H1 (cell line): ENCODE measurements around the gene IRF7. TPM values are rescaled to one million over a fixed set of nuclear protein-coding genes. Genes with fewer than 3 reads are reported as not detected.

ENCODE experiments used
- CTCF ChIA-PET: fragments of 300-600 bp; sonication (Branson Sonifier 250); formaldehyde crosslinking; loops from one replicate; lab custom pipeline; 2021; ENCODE audit not compliant: partially characterized antibody; lab: Charles Lee
- POLR2A ChIA-PET: fragments of 300-600 bp; sonication (Branson Sonifier 250); formaldehyde crosslinking; loops from one replicate; lab custom pipeline; 2021; ENCODE audit warnings: inconsistent platforms; ENCODE audit not compliant: partially characterized antibody; lab: Charles Lee
- DNase-seq, 2 experiments: peaks; one replicate each; pipeline versions ENCODE4 v3.0.0 to v3.0.0-alpha.2; 2010 to 2022; ENCODE audit warnings: low spot score in 2 of 2, low read depth in 1 of 2, mixed read lengths in 1 of 2
- FAIRE-seq: peaks from 2 replicates; lab custom pipeline; 2011; peaks lifted over from hg19 to GRCh38; lab: Jason Lieb, UNC
- H2AFZ ChIP-seq: 2 replicates; pipeline ENCODE4 v1.8.1; 2012; ENCODE audit warnings: low read length, inconsistent platforms
- H2AK5ac ChIP-seq: 2 replicates; pipeline ENCODE4 v1.6.1; 2013; ENCODE audit warnings: low read depth, low read length
- H2BK120ac ChIP-seq: replicated peaks from 2 replicates; pipeline ENCODE3; 2013; ENCODE audit warnings: low read depth, low read length, inconsistent platforms
- H2BK12ac ChIP-seq: 2 replicates; pipeline ENCODE4 v1.6.1; 2013; ENCODE audit warnings: low read depth, low read length
- H2BK15ac ChIP-seq: 2 replicates; pipeline ENCODE4 v1.6.1; 2013; ENCODE audit warnings: low read length
- H2BK20ac ChIP-seq: 2 replicates; pipeline ENCODE4 v1.6.1; 2013; ENCODE audit warnings: low read length
- H2BK5ac ChIP-seq: 2 replicates; pipeline ENCODE4 v1.6.1; 2013; ENCODE audit warnings: low read depth, low read length
- H3K14ac ChIP-seq: 2 replicates; pipeline ENCODE4 v1.6.1; 2013; ENCODE audit warnings: inconsistent platforms; ENCODE audit not compliant: insufficient read length
- H3K18ac ChIP-seq: 2 replicates; pipeline ENCODE4 v1.6.1; 2013; ENCODE audit warnings: low read length; ENCODE audit errors: extremely low read depth
- H3K23ac ChIP-seq: 2 replicates; pipeline ENCODE4 v1.6.1; 2013; ENCODE audit warnings: inconsistent platforms; ENCODE audit not compliant: insufficient read length
- H3K23me2 ChIP-seq: 2 replicates; pipeline ENCODE4 v1.6.1; 2013; ENCODE audit warnings: low read depth, low read length
- H3K27ac ChIP-seq: 2 replicates; pipeline ENCODE4 v1.6.1; 2011; ENCODE audit warnings: low read depth, low read length, inconsistent platforms
- H3K27me3 ChIP-seq, 4 experiments: replicated peaks in 1 of 4; 1 replicate in 1 of 4; 2 replicates in 3 of 4; pipeline versions ENCODE4 v1.6.1 to v1.8.1; 2011 to 2013; ENCODE audit warnings: low read length in 3 of 4, mild to moderate bottlenecking in 3 of 4, inconsistent platforms in 2 of 4, mixed read lengths in 2 of 4, moderate library complexity in 1 of 4; ENCODE audit not compliant: control insufficient read depth in 3 of 4, insufficient read depth in 3 of 4; ENCODE audit errors: extremely low read depth in 1 of 4
- H3K36me3 ChIP-seq, 4 experiments: 2 replicates each; pipeline versions ENCODE4 v1.6.1 to v1.8.1; 2011 to 2013; ENCODE audit warnings: mild to moderate bottlenecking in 4 of 4, low read length in 3 of 4, moderate library complexity in 2 of 4, control low read depth in 1 of 4, inconsistent platforms in 1 of 4; ENCODE audit not compliant: insufficient read depth in 4 of 4, control insufficient read depth in 2 of 4
- H3K4ac ChIP-seq: replicated peaks from 2 replicates; pipeline ENCODE3; 2013; ENCODE audit warnings: low read length, low read depth, mixed read lengths, inconsistent platforms; ENCODE audit not compliant: insufficient read length
- H3K4me1 ChIP-seq, 4 experiments: replicated peaks in 1 of 4; 1 replicate in 1 of 4; 2 replicates in 3 of 4; pipeline versions ENCODE4 v1.6.1 to v1.8.1; 2011 to 2013; ENCODE audit warnings: low read length in 3 of 4, inconsistent platforms in 2 of 4, mixed read lengths in 1 of 4; ENCODE audit not compliant: insufficient read depth in 4 of 4, control insufficient read depth in 3 of 4
- H3K4me2 ChIP-seq, 2 experiments: 2 replicates each; pipeline versions ENCODE4 v1.6.1 to v1.8.1; 2011 to 2013; ENCODE audit warnings: low read depth in 2 of 2, low read length in 2 of 2, control low read depth in 1 of 2, inconsistent platforms in 1 of 2, mild to moderate bottlenecking in 1 of 2; ENCODE audit not compliant: insufficient read depth in 1 of 2
- H3K4me3 ChIP-seq, 4 experiments: fragments of 200-600, 300-600 bp in 1 of 4; sonication (generic), shearing (Covaris generic), sonication (Bioruptor Twin) in 1 of 4; 2 replicates each; pipeline versions ENCODE4 v1.5.1 to v1.8.1; 2011 to 2016; ENCODE audit warnings: low read length in 4 of 4, low read depth in 3 of 4, control low read depth in 2 of 4, inconsistent platforms in 2 of 4, mild to moderate bottlenecking in 2 of 4, mixed read lengths in 1 of 4, moderate library complexity in 1 of 4; ENCODE audit not compliant: insufficient read depth in 2 of 4; ENCODE audit errors: extremely low read depth in 1 of 4
- H3K56ac ChIP-seq: replicated peaks from 2 replicates; pipeline ENCODE3; 2013; ENCODE audit warnings: low read depth, mild to moderate bottlenecking, mixed read lengths, low read length, inconsistent platforms; ENCODE audit not compliant: insufficient read length
- H3K79me1 ChIP-seq: 2 replicates; pipeline ENCODE4 v1.6.1; 2013; ENCODE audit warnings: low read depth, low read length, control low read depth
- H3K79me2 ChIP-seq, 2 experiments: 2 replicates each; pipeline versions ENCODE4 v1.6.1 to v1.8.1; 2012 to 2013; ENCODE audit warnings: low read length in 2 of 2, mild to moderate bottlenecking in 2 of 2, inconsistent platforms in 1 of 2; ENCODE audit not compliant: insufficient read depth in 2 of 2, control insufficient read depth in 1 of 2
- H3K9ac ChIP-seq, 4 experiments: replicated peaks in 1 of 4; 1 replicate in 1 of 4; 2 replicates in 3 of 4; pipeline versions ENCODE4 v1.6.1 to v1.8.1; 2011 to 2013; ENCODE audit warnings: low read depth in 3 of 4, low read length in 3 of 4, control low read depth in 2 of 4, mild to moderate bottlenecking in 2 of 4, moderate library complexity in 2 of 4, inconsistent platforms in 1 of 4; ENCODE audit errors: extremely low read depth in 1 of 4
- H3K9me3 ChIP-seq, 2 experiments: 2 replicates each; pipeline versions ENCODE4 v1.6.1 to v1.8.1; 2012 to 2013; ENCODE audit warnings: mild to moderate bottlenecking in 2 of 2, moderate library complexity in 2 of 2, control low read depth in 1 of 2, inconsistent platforms in 1 of 2, low read depth in 1 of 2, low read length in 1 of 2, mixed read lengths in 1 of 2; ENCODE audit not compliant: insufficient read depth in 2 of 2
- H4K20me1 ChIP-seq, 2 experiments: replicated peaks in 1 of 2; 2 replicates each; pipeline versions ENCODE3 to v1.8.1; 2011 to 2013; ENCODE audit warnings: inconsistent platforms in 2 of 2, low read length in 2 of 2, mild to moderate bottlenecking in 1 of 2; ENCODE audit not compliant: insufficient read depth in 2 of 2, control insufficient read depth in 1 of 2
- H4K5ac ChIP-seq: 2 replicates; pipeline ENCODE4 v1.6.1; 2013; ENCODE audit warnings: low read length, low read depth, mixed read lengths, inconsistent platforms; ENCODE audit not compliant: insufficient read length
- H4K8ac ChIP-seq: 2 replicates; pipeline ENCODE4 v1.8.0; 2013; ENCODE audit warnings: mild to moderate bottlenecking, moderate library complexity, low read length, inconsistent platforms; ENCODE audit not compliant: insufficient read depth; ENCODE audit errors: extremely low read depth
- H4K91ac ChIP-seq: replicated peaks from 2 replicates; pipeline ENCODE3; 2013; ENCODE audit warnings: low read length, mixed read lengths, inconsistent platforms; ENCODE audit not compliant: insufficient read length
- CBX8 ChIP-seq: fragments of 300-800, 300-1000 bp; sonication (generic); IDR thresholded peaks from 2 replicates; pipeline ENCODE4 v1.7.1; 2016; ENCODE audit warnings: low read depth, low read length, borderline replicate concordance
- EGR1 ChIP-seq: IDR thresholded peaks from 2 replicates; pipeline ENCODE4 v1.6.1; 2011; ENCODE audit warnings: low read depth, low read length, borderline replicate concordance
- JUND ChIP-seq: IDR thresholded peaks from 2 replicates; pipeline ENCODE4 v1.6.1; 2011; ENCODE audit warnings: mild to moderate bottlenecking, improper control_type of control experiment, low read length
- RNF2 ChIP-seq: fragments of 200-900, 300-1000 bp; sonication (generic); IDR thresholded peaks from 2 replicates; pipeline ENCODE4 v1.7.1; 2016; ENCODE audit warnings: borderline replicate concordance, low read depth, mild to moderate bottlenecking, antibody characterized with exemption, low read length; ENCODE audit not compliant: poor library complexity, severe bottlenecking; ENCODE audit errors: missing control alignments
- SUZ12 ChIP-seq: fragments of 200-600 bp; sonication (generic); IDR thresholded peaks from 2 replicates; pipeline ENCODE4 v1.6.1; 2012; ENCODE audit warnings: mild to moderate bottlenecking, inconsistent platforms, low read length, moderate library complexity, mixed read lengths
- WGBS, 2 experiments: shearing (Covaris generic) in 1 of 2; methylation state at CpG; one replicate each; pipeline versions ENCODE4 v1.1.6 to v1.1.7; 2013 to 2015; ENCODE audit warnings: low lambda C conversion rate in 2 of 2, mixed read lengths in 2 of 2, inconsistent platforms in 1 of 2, low coverage in 1 of 2, missing lambda C conversion rate in 1 of 2; ENCODE audit not compliant: insufficient replicate concordance in 2 of 2, insufficient coverage in 1 of 2, insufficient read length in 1 of 2; ENCODE audit errors: extremely low coverage in 1 of 2, missing lambda C conversion rate in 1 of 2; 5-methylcytosine and 5-hydroxymethylcytosine counted together
- polyA plus RNA-seq, 7 experiments: library from polyadenylated mRNA; depleted of rRNA in 3 of 7; stranded (reverse) in 5 of 7; unstranded in 2 of 7; fragments of >200 nt in 5 of 7; fragments of 200-250 nt in 2 of 7; gene quantifications; 1 replicate in 5 of 7; 2 replicates in 1 of 7; 4 replicates in 1 of 7; pipeline versions ENCODE4 v1.2.1 to v1.2.3, GENCODE V29; 2011 to 2013; ENCODE audit warnings: missing spikeins in 2 of 7, mixed read lengths in 2 of 7
- total RNA-seq: library from RNA; stranded (reverse); fragmentation: NEBNext Ultra II Directional; extraction: Animal tissue kit (Norgen Biotek cat#: 25700); gene quantifications from 2 replicates; pipeline ENCODE4 v1.2.1, GENCODE V29; 2021

Gene IRF7
- total and polyA plus RNA-seq, 2 of the 8 experiments (the other 6 are each of a cell fraction or from before 2014, with no cell fraction given): 9.1 to 9.6 TPM

DNA sequence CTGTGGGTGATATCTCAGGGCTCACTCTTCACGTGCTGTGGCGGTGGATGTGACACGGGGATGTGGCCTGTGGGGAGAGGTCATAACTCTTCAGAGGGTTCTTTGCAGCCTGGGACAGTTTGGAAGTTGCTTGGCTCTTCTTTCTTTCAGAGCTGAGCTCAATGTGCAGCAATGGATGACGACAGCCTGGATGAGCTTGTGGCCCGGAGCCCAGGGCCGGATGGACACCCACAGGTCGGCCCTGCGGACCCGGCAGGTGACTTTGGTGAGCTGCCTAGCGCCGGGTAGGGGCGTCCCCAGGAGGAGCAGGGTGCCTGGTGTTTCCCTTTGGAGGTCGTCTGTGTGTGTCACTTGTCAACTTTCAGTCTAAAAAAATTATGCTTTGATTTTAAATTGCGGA, 34.4 kb downstream of the IRF7 start:
- 96% methylated on average over 14 of the region's 14 CpGs; no CpG with 5 or more reads in 1 of the 2 experiments for WGBS, 2 experiments
- H3K4me1 ChIP-seq: peaks cover 4 to 11% (median 5%) of the 10 kb centered on the region in 4 experiments; a peak in 6 of 7 replicates
- peaks cover 7% of the 10 kb centered on the region for H3K23me2 ChIP-seq
- H3K18ac ChIP-seq: no peak overlapping the region
- no peak overlapping the region for H3K56ac ChIP-seq
- no peak overlapping the region for H2BK12ac ChIP-seq
- H4K8ac ChIP-seq: peak overlapping the region; percentile 60; the same call in 1 of the 2 replicates
- no peak for FAIRE-seq
- peaks cover 38 to 64% of the 10 kb centered on the region in 2 experiments for H3K79me2 ChIP-seq
- CTCF ChIA-PET: interaction anchor here (1.1 to 1.6 kb wide), 3 partner anchors 15 to 116 kb away, joined by 3 to 5 read pairs (median 5); no protein-coding TSS in a partner anchor
- peaks cover 47 to 51% of the 10 kb centered on the region in 2 experiments for H4K20me1 ChIP-seq
- H2BK20ac ChIP-seq: no peak overlapping the region
- no peak overlapping the region for H3K9ac ChIP-seq
- H2BK5ac ChIP-seq: no peak overlapping the region
- no peak overlapping the region for H3K27ac ChIP-seq
- no peak overlapping the region for H4K91ac ChIP-seq
- POLR2A ChIA-PET: interaction anchor here (0.6 to 0.7 kb wide), 2 partner anchors 15 to 170 kb away, joined by 3 read pairs; no protein-coding TSS in a partner anchor
- no peak overlapping the region for H2BK15ac ChIP-seq
- no peak overlapping the region for H2AFZ ChIP-seq
- no peaks in the 10 kb centered on the region for H3K27me3 ChIP-seq
- H3K79me1 ChIP-seq: peaks cover 29% of the 10 kb centered on the region
- no peak overlapping the region for H3K14ac ChIP-seq
- TF ChIP-seq SUZ12 (no peak), CBX8 (no peak), EGR1 (no peak), JUND (no peak), RNF2 (no peak)
- H3K36me3 ChIP-seq: peaks cover 3 to 19% (median 14%) of the 10 kb centered on the region in 4 experiments; a peak in 6 of 8 replicates
- H3K23ac ChIP-seq: no peak overlapping the region
- H3K9me3 ChIP-seq: no peaks in the 10 kb centered on the region
- no peak overlapping the region for H3K4me3 ChIP-seq
- no peak overlapping the region for H4K5ac ChIP-seq
- no peak overlapping the region for H3K4me2 ChIP-seq
- H3K4ac ChIP-seq: no peak overlapping the region
- H2BK120ac ChIP-seq: no peak overlapping the region
- DNase-seq: no peak
- no peak overlapping the region for H2AK5ac ChIP-seq
